C4-2B (cell line): Measurements from ENCODE around the gene BUD23.

Source experiments
- ZFX ChIP-seq: fragments of 450-650 bp; IDR thresholded peaks from 2 replicates; pipeline ENCODE4 v1.6.1; 2017
- TF ChIP-seq, protein P1 (sequence below): fragments of 450-650 bp; conservative IDR thresholded peaks from 2 replicates; pipeline ENCODE4 v1.5.1; 2017; ENCODE audit warnings: mild to moderate bottlenecking

DNA sequence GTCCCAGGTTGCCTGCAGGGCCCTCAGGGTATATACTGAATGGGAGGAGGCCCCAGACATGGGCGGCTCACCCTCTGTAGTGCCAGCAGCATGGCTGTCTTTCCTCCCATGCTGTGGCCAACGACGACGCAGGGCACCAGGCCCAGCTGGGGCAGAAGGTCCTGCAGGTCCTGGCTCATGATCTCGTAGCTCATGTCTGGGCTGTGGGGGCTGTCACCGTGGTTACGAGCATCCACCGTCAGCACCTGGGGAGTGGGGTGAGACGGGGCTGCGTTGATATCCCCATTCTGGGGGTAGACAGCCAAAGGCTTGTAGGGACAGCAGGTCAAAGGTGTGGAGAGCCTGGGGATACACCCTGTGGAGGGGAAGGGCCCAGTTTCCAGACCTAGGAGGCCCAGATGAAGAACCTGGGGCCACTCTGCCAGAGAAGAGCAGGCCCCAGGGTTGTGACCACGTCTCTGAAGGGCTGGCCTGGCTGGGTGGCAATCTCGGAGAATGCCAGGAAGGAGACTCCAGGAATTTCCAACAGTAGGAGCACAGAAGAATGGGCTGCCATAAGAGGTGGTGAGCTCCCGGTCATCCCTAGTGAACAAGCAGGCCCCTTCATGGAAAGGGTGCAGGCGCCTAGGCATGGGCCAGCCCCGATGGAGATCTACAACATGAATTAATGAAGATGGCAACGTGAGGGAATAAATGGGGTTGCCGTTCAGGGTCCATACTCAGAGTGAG, 54.3 kb downstream of the BUD23 start:
- TF ChIP-seq, protein P1, sequence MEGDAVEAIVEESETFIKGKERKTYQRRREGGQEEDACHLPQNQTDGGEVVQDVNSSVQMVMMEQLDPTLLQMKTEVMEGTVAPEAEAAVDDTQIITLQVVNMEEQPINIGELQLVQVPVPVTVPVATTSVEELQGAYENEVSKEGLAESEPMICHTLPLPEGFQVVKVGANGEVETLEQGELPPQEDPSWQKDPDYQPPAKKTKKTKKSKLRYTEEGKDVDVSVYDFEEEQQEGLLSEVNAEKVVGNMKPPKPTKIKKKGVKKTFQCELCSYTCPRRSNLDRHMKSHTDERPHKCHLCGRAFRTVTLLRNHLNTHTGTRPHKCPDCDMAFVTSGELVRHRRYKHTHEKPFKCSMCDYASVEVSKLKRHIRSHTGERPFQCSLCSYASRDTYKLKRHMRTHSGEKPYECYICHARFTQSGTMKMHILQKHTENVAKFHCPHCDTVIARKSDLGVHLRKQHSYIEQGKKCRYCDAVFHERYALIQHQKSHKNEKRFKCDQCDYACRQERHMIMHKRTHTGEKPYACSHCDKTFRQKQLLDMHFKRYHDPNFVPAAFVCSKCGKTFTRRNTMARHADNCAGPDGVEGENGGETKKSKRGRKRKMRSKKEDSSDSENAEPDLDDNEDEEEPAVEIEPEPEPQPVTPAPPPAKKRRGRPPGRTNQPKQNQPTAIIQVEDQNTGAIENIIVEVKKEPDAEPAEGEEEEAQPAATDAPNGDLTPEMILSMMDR, result no peak
- TF ChIP-seq ZFX, result no peak
